Coronary artery (tissue), 2 donors: ENCODE results near the gene ATIC.

Experiments
- DNase-seq: peaks from one replicate; pipeline ENCODE4 v3.0.0-alpha.2; 2017; ENCODE audit warnings: low spot score
- H3K27ac ChIP-seq, 2 donors: fragments of 200-600 bp; sonication (generic); one replicate each; pipeline ENCODE4 v1.5.1; 2016 to 2019
- H3K4me3 ChIP-seq: fragments of 200-600 bp; sonication (generic); 2 replicates; pipeline ENCODE4 v1.5.1; 2016; ENCODE audit warnings: mild to moderate bottlenecking, moderate library complexity
- TF ChIP-seq, protein P1 (sequence below): fragments of 200-600 bp; sonication (generic); IDR thresholded peaks from one replicate; pipeline ENCODE4 v1.5.1; 2019; ENCODE audit warnings: antibody characterized with exemption

The ATIC gene

DNA sequence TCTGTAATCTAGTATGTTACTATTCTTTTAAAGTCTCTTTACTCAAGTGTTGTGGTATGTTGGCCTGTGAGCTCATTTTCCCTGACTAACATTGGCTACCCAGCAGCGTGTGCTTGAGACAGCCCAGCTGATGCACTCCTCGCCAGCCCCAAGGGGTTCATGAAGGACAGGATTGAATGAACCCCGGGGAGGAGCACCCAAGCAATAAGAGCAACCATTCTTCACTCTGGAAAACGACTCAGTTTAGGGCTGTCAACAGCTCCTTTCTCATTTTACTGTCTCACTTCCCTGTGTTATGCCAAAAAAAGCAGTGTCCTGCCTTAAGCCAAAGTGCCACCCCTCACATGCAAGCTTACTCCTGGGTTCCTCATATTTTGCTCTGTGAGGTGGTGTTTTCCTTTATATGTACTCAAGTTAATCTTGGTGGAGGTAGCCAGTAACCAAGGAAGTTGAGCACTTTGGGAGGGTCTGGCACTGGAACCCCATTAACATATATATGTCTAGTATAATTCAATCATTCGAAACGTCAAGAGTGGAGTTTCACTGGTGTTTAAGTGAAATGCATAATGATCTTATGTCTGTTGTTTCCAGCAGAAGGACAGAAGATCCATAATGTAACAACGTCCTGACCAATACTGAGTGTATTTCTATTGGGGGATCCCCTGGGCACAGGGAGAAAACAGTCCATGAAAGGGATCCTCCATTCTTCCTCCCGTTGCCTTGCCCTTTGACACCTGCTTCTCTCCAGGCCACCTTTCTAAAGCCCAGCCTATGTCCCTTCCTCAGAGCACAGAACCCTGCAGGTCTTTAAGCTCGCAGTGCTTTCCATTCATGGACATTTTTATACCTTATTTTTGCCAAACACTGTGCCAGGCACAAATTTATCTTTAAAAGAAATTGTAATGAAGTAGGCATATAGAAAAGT, 43.2 kb downstream of the ATIC start:
- no peak for DNase-seq
- Histone ChIP-seq H3K27ac (no peak overlapping the region), H3K4me3 (no peak overlapping the region)
- TF ChIP-seq, protein P1, sequence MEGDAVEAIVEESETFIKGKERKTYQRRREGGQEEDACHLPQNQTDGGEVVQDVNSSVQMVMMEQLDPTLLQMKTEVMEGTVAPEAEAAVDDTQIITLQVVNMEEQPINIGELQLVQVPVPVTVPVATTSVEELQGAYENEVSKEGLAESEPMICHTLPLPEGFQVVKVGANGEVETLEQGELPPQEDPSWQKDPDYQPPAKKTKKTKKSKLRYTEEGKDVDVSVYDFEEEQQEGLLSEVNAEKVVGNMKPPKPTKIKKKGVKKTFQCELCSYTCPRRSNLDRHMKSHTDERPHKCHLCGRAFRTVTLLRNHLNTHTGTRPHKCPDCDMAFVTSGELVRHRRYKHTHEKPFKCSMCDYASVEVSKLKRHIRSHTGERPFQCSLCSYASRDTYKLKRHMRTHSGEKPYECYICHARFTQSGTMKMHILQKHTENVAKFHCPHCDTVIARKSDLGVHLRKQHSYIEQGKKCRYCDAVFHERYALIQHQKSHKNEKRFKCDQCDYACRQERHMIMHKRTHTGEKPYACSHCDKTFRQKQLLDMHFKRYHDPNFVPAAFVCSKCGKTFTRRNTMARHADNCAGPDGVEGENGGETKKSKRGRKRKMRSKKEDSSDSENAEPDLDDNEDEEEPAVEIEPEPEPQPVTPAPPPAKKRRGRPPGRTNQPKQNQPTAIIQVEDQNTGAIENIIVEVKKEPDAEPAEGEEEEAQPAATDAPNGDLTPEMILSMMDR, result no peak

DNA sequence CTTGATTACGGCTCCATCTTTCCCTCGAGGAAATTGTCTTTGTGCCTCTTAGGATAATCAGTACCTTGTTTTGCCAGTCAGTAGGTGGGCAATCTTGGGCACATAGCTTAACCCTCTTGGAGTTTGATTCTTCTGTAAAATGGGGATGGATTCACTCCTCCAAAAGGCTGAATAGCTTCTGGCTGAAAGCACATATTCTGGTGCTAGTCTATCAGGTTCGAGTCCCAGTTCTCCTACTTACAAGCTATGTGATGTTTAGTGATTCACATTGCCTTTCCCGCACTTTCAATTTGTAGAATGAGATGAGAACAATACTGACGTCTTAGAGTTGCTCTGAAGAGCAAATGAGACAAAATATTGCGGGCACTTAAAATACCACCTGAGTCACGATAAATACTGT, 43.9 kb downstream of the ATIC start:
- H3K4me3 ChIP-seq, result no peak overlapping the region
- DNase-seq, result no peak
- TF ChIP-seq, protein P1, result no peak
- no peak overlapping the region for H3K27ac ChIP-seq

DNA sequence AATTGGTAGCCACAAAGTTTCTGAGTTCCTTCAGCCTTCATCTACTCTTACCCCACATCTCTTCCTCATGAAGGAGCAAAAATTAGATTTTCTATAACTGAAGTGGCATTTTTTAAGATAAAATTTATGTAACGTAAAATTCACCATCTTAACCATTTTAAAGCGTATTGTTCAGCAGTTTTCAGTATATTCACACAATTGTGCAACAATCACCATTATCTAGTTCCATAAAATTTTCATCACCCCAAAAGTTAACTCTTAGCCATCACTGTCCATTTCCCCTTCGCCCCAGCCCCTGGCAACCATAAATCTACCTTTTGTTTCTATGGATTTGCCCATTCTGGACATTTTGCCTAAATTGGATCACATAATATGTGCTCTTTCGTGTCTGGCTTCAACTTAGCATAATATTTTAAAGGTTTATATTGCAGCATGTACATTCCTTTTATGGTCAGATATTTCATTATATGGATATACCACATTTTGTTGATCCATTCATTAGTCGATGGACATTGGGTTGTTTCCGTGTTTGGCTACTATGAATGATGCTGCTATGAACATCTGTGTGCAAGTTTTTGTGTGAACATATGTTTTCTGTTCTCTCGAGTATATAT, 44.6 kb downstream of the ATIC start:
- no peak overlapping the region for H3K4me3 ChIP-seq
- no peak for DNase-seq
- H3K27ac ChIP-seq, result no peak overlapping the region
- TF ChIP-seq, protein P1, result no peak

DNA sequence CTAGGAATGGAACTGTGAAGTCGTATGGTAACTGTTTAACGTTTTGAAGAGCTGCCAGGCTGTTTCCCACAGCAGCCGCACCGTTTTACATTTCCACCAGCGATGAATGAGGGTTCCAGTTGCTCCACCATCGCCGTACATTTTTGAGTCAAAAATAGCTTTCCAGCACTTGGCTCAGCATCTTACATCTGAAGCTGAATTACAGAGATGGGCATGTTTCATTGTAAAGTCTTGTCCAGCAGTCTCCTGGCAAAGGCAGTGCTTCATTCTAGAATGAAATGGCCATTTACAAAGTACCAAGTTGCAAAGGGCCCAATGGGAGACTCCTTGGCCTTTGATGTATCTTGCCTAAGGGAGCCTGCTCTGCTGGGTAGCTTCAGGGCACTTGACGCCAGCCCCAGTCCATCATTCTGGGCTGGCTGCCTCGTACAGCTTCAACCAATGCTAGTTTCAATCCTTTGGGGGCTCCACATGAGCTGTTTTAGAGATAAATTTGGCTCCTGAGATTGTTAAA, 45.1 kb downstream of the ATIC start:
- TF ChIP-seq, protein P1, result no peak
- Histone ChIP-seq H3K27ac (peak overlapping the region in 1 of 2 donors; percentile 12), H3K4me3 (no peak overlapping the region)
- no peak for DNase-seq

DNA sequence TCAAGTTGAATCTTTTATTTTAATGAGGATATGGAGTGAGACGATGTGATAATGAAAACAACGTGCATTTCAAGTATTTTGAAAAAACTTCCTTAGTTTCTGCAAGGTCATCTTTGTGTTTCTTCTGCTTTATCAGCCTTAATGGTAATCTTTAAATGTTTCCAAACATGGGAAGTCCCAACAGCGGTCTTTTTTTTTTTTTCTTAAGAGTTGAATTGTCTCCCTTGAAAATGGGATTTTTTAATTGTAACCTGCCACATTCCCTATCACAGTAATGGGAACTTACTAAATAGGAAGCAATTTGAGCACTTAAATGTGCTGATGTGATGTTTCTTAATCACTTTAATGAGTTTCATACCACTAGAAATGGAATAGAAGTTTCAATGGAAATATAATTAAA, 45.8 kb downstream of the ATIC start:
- TF ChIP-seq, protein P1, result no peak
- no peak overlapping the region for H3K27ac ChIP-seq

DNA sequence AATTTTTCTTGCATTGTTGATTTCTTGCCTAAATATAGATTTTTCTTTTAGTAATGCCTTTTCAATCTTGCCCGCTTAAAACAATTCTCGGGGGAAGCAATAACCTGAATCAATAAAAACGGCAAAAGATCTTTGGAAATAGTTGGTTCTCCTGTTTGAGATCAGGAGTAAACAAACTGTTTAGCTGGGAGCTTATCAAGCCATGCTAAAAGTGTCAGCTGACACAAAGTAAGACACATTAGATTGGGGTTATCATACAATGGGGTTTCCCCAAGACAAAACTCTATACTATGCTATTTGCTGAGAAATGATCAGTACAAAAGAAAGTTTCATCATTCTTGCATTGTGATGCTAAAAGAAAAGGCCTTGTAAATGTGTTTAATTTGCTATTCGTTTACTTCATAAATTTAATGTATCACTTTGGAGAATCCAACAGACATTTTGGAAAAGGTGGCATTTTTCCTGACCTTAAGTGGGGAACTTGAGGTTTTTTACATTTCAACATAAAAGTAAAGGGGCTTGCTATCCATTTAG, 46.5 kb downstream of the ATIC start:
- H3K4me3 ChIP-seq, result no peak overlapping the region
- no peak overlapping the region for H3K27ac ChIP-seq
- TF ChIP-seq, protein P1, result no peak
- no peak for DNase-seq

More for the DNA sequence above, 45.8 kb downstream of the ATIC start:
- DNase-seq, result no peak
- H3K4me3 ChIP-seq, result no peak overlapping the region
